ENCODE results near the gene HNRNPH1.

DNA sequence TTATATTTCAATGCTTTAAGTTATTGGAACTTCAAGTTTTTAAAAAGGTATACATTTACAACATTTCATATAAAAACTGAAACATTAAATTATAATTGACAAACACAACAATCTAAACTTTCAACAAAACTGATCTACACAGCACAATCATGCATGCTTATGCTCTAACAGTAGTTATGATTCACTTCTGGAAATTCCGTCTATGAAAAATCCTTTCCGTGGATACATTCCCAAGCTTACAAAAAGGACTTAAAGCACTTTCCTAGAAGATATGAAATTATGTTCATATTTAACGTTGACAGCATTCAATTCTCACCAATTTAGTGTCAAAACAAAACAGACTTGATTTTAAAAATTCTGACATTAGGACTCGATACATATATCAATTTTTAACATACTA, 3.7 kb downstream of the HNRNPH1 start:
- TF ChIP-seq, protein P1, sequence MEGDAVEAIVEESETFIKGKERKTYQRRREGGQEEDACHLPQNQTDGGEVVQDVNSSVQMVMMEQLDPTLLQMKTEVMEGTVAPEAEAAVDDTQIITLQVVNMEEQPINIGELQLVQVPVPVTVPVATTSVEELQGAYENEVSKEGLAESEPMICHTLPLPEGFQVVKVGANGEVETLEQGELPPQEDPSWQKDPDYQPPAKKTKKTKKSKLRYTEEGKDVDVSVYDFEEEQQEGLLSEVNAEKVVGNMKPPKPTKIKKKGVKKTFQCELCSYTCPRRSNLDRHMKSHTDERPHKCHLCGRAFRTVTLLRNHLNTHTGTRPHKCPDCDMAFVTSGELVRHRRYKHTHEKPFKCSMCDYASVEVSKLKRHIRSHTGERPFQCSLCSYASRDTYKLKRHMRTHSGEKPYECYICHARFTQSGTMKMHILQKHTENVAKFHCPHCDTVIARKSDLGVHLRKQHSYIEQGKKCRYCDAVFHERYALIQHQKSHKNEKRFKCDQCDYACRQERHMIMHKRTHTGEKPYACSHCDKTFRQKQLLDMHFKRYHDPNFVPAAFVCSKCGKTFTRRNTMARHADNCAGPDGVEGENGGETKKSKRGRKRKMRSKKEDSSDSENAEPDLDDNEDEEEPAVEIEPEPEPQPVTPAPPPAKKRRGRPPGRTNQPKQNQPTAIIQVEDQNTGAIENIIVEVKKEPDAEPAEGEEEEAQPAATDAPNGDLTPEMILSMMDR (conservative IDR thresholded peaks at IDR 0.05), result no peak
- TF ChIP-seq EZH2 (IDR thresholded peaks at IDR 0.05; ENCODE audit: low read depth), result no peak
